K562 (cell line): ENCODE data around the gene UBE2J2. TPM values are rescaled to one million over a fixed set of nuclear protein-coding genes. Genes with fewer than 3 reads are reported as not detected.
A peak's percentile ranks its signal among the peaks of the same experiment; 100 is the strongest.

Experiments
- BRCA1 ChIP-seq, 2 experiments: fragments of 450-650 bp in 1 of 2; sonication (generic) in 1 of 2; formaldehyde crosslinking in 1 of 2; IDR thresholded peaks; 2 replicates each; pipeline versions ENCODE4 v1.5.0 to v1.6.1; 2017 to 2020; ENCODE audit warnings: mild to moderate bottlenecking in 1 of 2, missing genetic modification reagents in 1 of 2
- EGR1 ChIP-seq: fragments of 450-650 bp; conservative IDR thresholded peaks from 2 replicates; pipeline ENCODE4 v1.6.1; 2017; ENCODE audit warnings: mild to moderate bottlenecking
- KHSRP ChIP-seq: fragments of 450-650 bp; IDR thresholded peaks from 2 replicates; pipeline ENCODE4 v1.6.1; 2017
- MAFF ChIP-seq: IDR thresholded peaks from 2 replicates; pipeline ENCODE4 v1.6.1; 2012; ENCODE audit warnings: low read length, improper control_type of control experiment
- NCOA1 ChIP-seq: fragments of 450-650 bp; IDR thresholded peaks from 2 replicates; pipeline ENCODE4 v1.6.1; 2016; ENCODE audit warnings: low read depth
- PHF8 ChIP-seq: fragments of 200-600 bp; sonication (generic); IDR thresholded peaks from 2 replicates; pipeline ENCODE4 v1.6.1; 2012; ENCODE audit warnings: mixed run types, mild to moderate bottlenecking, inconsistent platforms, low read length, moderate library complexity, borderline replicate concordance
- SMAD1 ChIP-seq: fragments of 150-350 bp; IDR thresholded peaks from 2 replicates; pipeline ENCODE4 v1.6.1; 2014; ENCODE audit warnings: low read length, low read depth; ENCODE audit not compliant: partially characterized antibody
- TAF1 ChIP-seq: IDR thresholded peaks from 2 replicates; pipeline ENCODE4 v1.6.1; 2011; ENCODE audit warnings: mild to moderate bottlenecking, low read length, moderate library complexity; ENCODE audit not compliant: insufficient read depth, control insufficient read depth, severe bottlenecking; ENCODE audit errors: extremely low read depth
- TAF9B ChIP-seq: fragments of 450-650 bp; IDR thresholded peaks from 2 replicates; pipeline ENCODE4 v1.6.1; 2018; ENCODE audit warnings: mild to moderate bottlenecking; ENCODE audit not compliant: partially characterized antibody
- YY1 ChIP-seq, 3 experiments: IDR thresholded peaks; 2 replicates each; pipeline ENCODE4 v1.6.1; 2011; ENCODE audit warnings: low read length in 2 of 3, mild to moderate bottlenecking in 2 of 3, moderate library complexity in 2 of 3, borderline replicate concordance in 1 of 3, control low read depth in 1 of 3, low read depth in 1 of 3; ENCODE audit not compliant: insufficient read depth in 3 of 3, insufficient replicate concordance in 2 of 3, control insufficient read depth in 1 of 3, insufficient read length in 1 of 3; ENCODE audit errors: extremely low read depth in 1 of 3
- ZNF134 ChIP-seq: fragments of 250-450 bp; sonication (Bioruptor Pico); conservative IDR thresholded peaks from 2 replicates; pipeline ENCODE4 v1.4.0; 2020
- ZNF407 ChIP-seq: fragments of 450-650 bp; IDR thresholded peaks from 2 replicates; pipeline ENCODE4 v1.6.1; 2016; ENCODE audit warnings: low read depth
- polyA plus RNA-seq, 8 experiments: library from polyadenylated mRNA; depleted of rRNA in 4 of 8; stranded (reverse) in 5 of 8; unstranded in 3 of 8; fragments of >200 nt; fragmentation: Nextera tagmentation in 2 of 8; fragmentation: Illumina TruSeq in 1 of 8; extraction: Ambion mirVana in 2 of 8; extraction: Trizol in 1 of 8; gene quantifications; 2 replicates each; pipeline versions ENCODE4 v1.2.1 to v1.2.3, GENCODE V29; 2011 to 2014; ENCODE audit warnings: inconsistent platforms in 1 of 8, missing spikeins in 1 of 8
- total RNA-seq, 7 experiments: library from RNA; depleted of rRNA in 6 of 7; stranded (reverse); fragments of >200 nt in 6 of 7; fragmentation: Illumina TruSeq in 2 of 7; extraction: Trizol in 2 of 7; gene quantifications; 2 replicates each; pipeline versions ENCODE4 v1.2.1 to v1.2.3, GENCODE V29; 2011 to 2021; ENCODE audit warnings: low replicate concordance in 1 of 7
- TF ChIP-seq, protein P1 (sequence below): fragments of 450-650 bp; IDR thresholded peaks from 2 replicates; pipeline ENCODE4 v1.6.1; 2014; ENCODE audit warnings: low read depth, mild to moderate bottlenecking, moderate library complexity, borderline replicate concordance
- TF ChIP-seq, protein P2 (sequence below): fragments of 450-650 bp; conservative IDR thresholded peaks from 2 replicates; pipeline ENCODE4 v1.6.1; 2016; ENCODE audit warnings: missing genetic modification characterization, low read depth, mild to moderate bottlenecking, control low read depth, missing compliant biosample characterization

UBE2J2 gene
- total and polyA plus RNA-seq, 9 of the 15 experiments (the other 6 are each of a cell fraction or from before 2014, with no cell fraction given): 0.93 to 112 (median 75.5) TPM

DNA sequence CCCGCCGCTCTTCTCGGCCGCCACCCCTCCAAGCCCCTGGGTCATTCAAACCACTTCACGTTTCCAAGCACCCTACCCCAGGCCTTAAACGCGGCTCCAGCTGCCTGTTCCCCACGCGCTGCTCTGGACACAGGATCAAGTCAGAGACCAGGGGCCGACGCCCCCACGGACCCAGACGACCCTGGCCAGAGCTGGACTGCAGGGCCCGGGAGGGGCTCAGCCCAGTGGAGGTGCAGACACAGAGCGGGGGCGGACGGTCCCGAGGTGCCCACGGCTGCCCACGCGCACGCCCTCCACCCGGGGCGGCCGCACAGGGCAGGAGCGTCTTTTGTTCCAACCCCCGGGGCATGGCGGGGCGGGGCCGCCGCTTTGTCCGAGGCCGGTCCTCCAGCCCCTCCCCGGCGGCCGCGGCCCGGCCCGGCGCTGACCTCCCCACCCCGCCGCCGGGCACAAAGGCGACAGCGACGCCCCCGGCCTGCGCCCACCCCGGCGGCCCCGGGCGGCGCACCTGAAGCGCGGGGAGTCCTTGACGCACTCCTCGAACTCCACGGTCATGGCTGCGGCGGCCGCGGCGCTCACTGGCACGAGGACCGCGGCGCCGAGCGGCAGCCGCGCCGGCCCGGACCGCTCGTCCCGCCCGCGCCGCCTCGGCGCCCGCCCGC lies 33.7 kb upstream of the UBE2J2 start (continued):
- no peak for TF ChIP-seq ZNF407
- TF ChIP-seq, protein P1, sequence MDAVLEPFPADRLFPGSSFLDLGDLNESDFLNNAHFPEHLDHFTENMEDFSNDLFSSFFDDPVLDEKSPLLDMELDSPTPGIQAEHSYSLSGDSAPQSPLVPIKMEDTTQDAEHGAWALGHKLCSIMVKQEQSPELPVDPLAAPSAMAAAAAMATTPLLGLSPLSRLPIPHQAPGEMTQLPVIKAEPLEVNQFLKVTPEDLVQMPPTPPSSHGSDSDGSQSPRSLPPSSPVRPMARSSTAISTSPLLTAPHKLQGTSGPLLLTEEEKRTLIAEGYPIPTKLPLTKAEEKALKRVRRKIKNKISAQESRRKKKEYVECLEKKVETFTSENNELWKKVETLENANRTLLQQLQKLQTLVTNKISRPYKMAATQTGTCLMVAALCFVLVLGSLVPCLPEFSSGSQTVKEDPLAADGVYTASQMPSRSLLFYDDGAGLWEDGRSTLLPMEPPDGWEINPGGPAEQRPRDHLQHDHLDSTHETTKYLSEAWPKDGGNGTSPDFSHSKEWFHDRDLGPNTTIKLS: no peak
- no peak for TF ChIP-seq TAF9B
- no peak for TF ChIP-seq ZNF134
- TF ChIP-seq EGR1: peak; percentile 90
- TF ChIP-seq NCOA1: no peak
- TF ChIP-seq, protein P2, sequence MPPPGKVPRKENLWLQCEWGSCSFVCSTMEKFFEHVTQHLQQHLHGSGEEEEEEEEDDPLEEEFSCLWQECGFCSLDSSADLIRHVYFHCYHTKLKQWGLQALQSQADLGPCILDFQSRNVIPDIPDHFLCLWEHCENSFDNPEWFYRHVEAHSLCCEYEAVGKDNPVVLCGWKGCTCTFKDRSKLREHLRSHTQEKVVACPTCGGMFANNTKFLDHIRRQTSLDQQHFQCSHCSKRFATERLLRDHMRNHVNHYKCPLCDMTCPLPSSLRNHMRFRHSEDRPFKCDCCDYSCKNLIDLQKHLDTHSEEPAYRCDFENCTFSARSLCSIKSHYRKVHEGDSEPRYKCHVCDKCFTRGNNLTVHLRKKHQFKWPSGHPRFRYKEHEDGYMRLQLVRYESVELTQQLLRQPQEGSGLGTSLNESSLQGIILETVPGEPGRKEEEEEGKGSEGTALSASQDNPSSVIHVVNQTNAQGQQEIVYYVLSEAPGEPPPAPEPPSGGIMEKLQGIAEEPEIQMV (tag): no peak
- TF ChIP-seq TAF1: peak; percentile 15
- no peak for TF ChIP-seq SMAD1
- TF ChIP-seq BRCA1 (IDR thresholded peaks at IDR 0.05): no peak
- TF ChIP-seq BRCA1 (CRISPR knock-in tag; IDR thresholded peaks at IDR 0.05): no peak
- TF ChIP-seq KHSRP: no peak
- TF ChIP-seq PHF8: peak; percentile 79; the same call in 1 of the 2 replicates
- TF ChIP-seq YY1 (IDR thresholded peaks at IDR 0.05; ENCODE audit: borderline replicate concordance in 1 of 3, control insufficient read depth in 1 of 3, extremely low read depth in 1 of 3, insufficient read depth in 3 of 3, insufficient read length in 1 of 3, insufficient replicate concordance in 2 of 3, low read depth in 1 of 3, low read length in 2 of 3): peak in 1 of 3 experiments; percentile 6
- no peak for TF ChIP-seq MAFF
